ENCODE results near the gene SNUPN. TPM values are rescaled to one million over a fixed set of nuclear protein-coding genes. Genes with fewer than 3 reads are reported as not detected.

SNUPN gene
- total and polyA plus RNA-seq, 2 of the 8 experiments (the other 6 are each of a cell fraction or from before 2014, with no cell fraction given) = 13.3 to 28.2 TPM

DNA sequence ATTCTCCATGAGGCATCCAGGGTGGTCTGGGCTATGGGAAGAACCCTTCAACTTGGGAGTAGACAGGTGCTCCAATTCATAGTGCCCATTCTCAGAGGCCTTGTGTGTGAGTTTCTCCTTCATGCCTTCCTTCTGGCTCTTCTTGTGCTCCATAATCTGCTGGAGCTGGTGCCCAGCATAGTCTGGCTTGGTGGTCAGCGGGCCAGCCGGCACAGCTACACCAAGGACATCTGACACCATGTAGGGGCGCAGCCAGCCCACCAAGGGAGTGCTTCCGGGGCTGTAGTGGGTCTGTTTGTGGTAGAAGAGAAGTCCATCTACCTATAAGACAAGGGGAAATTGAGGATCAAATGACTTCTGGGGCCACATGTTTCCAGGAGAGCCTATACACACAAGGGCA is 27.2 kb downstream of the SNUPN start:
- Histone ChIP-seq H3K27ac (ENCODE audit: low read depth, low read length) (no peak overlapping the region), H2BK120ac (replicated peaks; ENCODE audit: low read depth, low read length) (no peak overlapping the region), H3K9me3 (ENCODE audit: insufficient read depth in 2 of 2, low read depth in 1 of 2, low read length in 1 of 2) (no peaks in the 10 kb centered on the region), H3K14ac (ENCODE audit: insufficient read length) (no peak overlapping the region), H2BK5ac (ENCODE audit: low read depth, low read length) (no peak overlapping the region), H3K4me2 (ENCODE audit: insufficient read depth in 1 of 2, low read depth in 2 of 2, low read length in 2 of 2) (no peak overlapping the region), H3K4me3 (ENCODE audit: extremely low read depth in 1 of 4, insufficient read depth in 2 of 4, low read depth in 3 of 4, low read length in 4 of 4) (no peak overlapping the region), H4K8ac (ENCODE audit: extremely low read depth, insufficient read depth, low read length) (no peak overlapping the region), H4K20me1 (replicated peaks in 1 of 2; ENCODE audit: control insufficient read depth in 1 of 2, insufficient read depth in 2 of 2, low read length in 2 of 2) (no peaks in the 10 kb centered on the region), H4K91ac (replicated peaks; ENCODE audit: insufficient read length, low read length) (no peak overlapping the region), H2AK5ac (ENCODE audit: low read depth, low read length) (no peak overlapping the region), H3K56ac (replicated peaks; ENCODE audit: insufficient read length, low read depth, low read length) (no peak overlapping the region), H4K5ac (ENCODE audit: insufficient read length, low read depth, low read length) (no peak overlapping the region), H3K23me2 (ENCODE audit: low read depth, low read length) (no peaks in the 10 kb centered on the region), H3K9ac (replicated peaks in 1 of 4; ENCODE audit: extremely low read depth in 1 of 4, low read depth in 3 of 4, low read length in 3 of 4) (no peak overlapping the region), H2BK20ac (ENCODE audit: low read length) (no peak overlapping the region), H2BK12ac (ENCODE audit: low read depth, low read length) (no peak overlapping the region), H3K27me3 (replicated peaks in 1 of 4; ENCODE audit: control insufficient read depth in 3 of 4, extremely low read depth in 1 of 4, insufficient read depth in 3 of 4, low read length in 3 of 4) (no peaks in the 10 kb centered on the region), H3K79me2 (ENCODE audit: control insufficient read depth in 1 of 2, insufficient read depth in 2 of 2, low read length in 2 of 2) (no peaks in the 10 kb centered on the region), H3K4me1 (replicated peaks in 1 of 4; ENCODE audit: control insufficient read depth in 3 of 4, insufficient read depth in 4 of 4, low read length in 3 of 4) (no peaks in the 10 kb centered on the region), H3K79me1 (ENCODE audit: low read depth, low read length) (no peaks in the 10 kb centered on the region), H3K4ac (replicated peaks; ENCODE audit: insufficient read length, low read depth, low read length) (no peak overlapping the region), H3K36me3 (ENCODE audit: control insufficient read depth in 2 of 4, insufficient read depth in 4 of 4, low read length in 3 of 4) (peaks cover 5 to 16% (median 7%) of the 10 kb centered on the region in 4 experiments; a peak in 5 of 8 replicates), H3K18ac (ENCODE audit: extremely low read depth, low read length) (no peak overlapping the region), H2BK15ac (ENCODE audit: low read length) (no peak overlapping the region), H2AFZ (ENCODE audit: low read length) (no peak overlapping the region), H3K23ac (ENCODE audit: insufficient read length) (no peak overlapping the region)
- DNase-seq (ENCODE audit: low read depth in 1 of 2, low spot score in 2 of 2) (no peak), FAIRE-seq (no peak)
- TF ChIP-seq, protein P1, sequence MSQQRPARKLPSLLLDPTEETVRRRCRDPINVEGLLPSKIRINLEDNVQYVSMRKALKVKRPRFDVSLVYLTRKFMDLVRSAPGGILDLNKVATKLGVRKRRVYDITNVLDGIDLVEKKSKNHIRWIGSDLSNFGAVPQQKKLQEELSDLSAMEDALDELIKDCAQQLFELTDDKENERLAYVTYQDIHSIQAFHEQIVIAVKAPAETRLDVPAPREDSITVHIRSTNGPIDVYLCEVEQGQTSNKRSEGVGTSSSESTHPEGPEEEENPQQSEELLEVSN (IDR thresholded peaks at IDR 0.05) = no peak
- TF ChIP-seq SIRT6 (IDR thresholded peaks at IDR 0.05; ENCODE audit: low read length) (no peak), RBBP5 (IDR thresholded peaks at IDR 0.05; ENCODE audit: borderline replicate concordance, low read depth, low read length) (no peak), NRF1 (IDR thresholded peaks at IDR 0.05; ENCODE audit: low read depth, low read length) (no peak), TCF12 (IDR thresholded peaks at IDR 0.05; ENCODE audit: low read depth, low read length) (no peak), CREB1 (IDR thresholded peaks at IDR 0.05) (no peak), FOSL1 (IDR thresholded peaks at IDR 0.05; ENCODE audit: insufficient read depth, low read depth, low read length) (no peak), HDAC2 (IDR thresholded peaks at IDR 0.05; ENCODE audit: borderline replicate concordance in 1 of 2, low read depth in 2 of 2, low read length in 2 of 2) (no peak), TBP (IDR thresholded peaks at IDR 0.05; ENCODE audit: low read depth, low read length) (no peak), KDM4A (IDR thresholded peaks at IDR 0.05; ENCODE audit: low read depth, low read length, severe bottlenecking) (no peak), GABPA (IDR thresholded peaks at IDR 0.05; ENCODE audit: borderline replicate concordance, insufficient read depth, low read length) (no peak)
- TF ChIP-seq, protein P2, sequence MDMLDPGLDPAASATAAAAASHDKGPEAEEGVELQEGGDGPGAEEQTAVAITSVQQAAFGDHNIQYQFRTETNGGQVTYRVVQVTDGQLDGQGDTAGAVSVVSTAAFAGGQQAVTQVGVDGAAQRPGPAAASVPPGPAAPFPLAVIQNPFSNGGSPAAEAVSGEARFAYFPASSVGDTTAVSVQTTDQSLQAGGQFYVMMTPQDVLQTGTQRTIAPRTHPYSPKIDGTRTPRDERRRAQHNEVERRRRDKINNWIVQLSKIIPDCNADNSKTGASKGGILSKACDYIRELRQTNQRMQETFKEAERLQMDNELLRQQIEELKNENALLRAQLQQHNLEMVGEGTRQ (IDR thresholded peaks at IDR 0.05; ENCODE audit: low read length) = no peak
- ChIA-PET CTCF (ENCODE audit: partially characterized antibody) (interaction anchor here (0.6 to 4.5 kb wide), 29 partner anchors 8 to 188 kb away, joined by 3 to 35 read pairs (median 6); partner anchors contain the start of genes PTPN9 and SNX33), POLR2A (ENCODE audit: partially characterized antibody) (no interaction called here)
- WGBS, 2 experiments (ENCODE audit: extremely low coverage in 1 of 2, insufficient coverage in 1 of 2, insufficient read length in 1 of 2, insufficient replicate concordance in 2 of 2, low coverage in 1 of 2, low lambda C conversion rate in 2 of 2, missing lambda C conversion rate in 1 of 2) = 96% methylated on average over 4 of the region's 4 CpGs; no CpG with 5 or more reads in 1 of the 2 experiments

Data from H1 (cell line).